ENCODE results near the gene GOLGA3.
"Not testable (repeated sequence)": the region's sequence is repeated elsewhere in the genome, so short reads cannot be mapped to it uniquely, and the experiment has no call there.

The GOLGA3 gene, protein sequence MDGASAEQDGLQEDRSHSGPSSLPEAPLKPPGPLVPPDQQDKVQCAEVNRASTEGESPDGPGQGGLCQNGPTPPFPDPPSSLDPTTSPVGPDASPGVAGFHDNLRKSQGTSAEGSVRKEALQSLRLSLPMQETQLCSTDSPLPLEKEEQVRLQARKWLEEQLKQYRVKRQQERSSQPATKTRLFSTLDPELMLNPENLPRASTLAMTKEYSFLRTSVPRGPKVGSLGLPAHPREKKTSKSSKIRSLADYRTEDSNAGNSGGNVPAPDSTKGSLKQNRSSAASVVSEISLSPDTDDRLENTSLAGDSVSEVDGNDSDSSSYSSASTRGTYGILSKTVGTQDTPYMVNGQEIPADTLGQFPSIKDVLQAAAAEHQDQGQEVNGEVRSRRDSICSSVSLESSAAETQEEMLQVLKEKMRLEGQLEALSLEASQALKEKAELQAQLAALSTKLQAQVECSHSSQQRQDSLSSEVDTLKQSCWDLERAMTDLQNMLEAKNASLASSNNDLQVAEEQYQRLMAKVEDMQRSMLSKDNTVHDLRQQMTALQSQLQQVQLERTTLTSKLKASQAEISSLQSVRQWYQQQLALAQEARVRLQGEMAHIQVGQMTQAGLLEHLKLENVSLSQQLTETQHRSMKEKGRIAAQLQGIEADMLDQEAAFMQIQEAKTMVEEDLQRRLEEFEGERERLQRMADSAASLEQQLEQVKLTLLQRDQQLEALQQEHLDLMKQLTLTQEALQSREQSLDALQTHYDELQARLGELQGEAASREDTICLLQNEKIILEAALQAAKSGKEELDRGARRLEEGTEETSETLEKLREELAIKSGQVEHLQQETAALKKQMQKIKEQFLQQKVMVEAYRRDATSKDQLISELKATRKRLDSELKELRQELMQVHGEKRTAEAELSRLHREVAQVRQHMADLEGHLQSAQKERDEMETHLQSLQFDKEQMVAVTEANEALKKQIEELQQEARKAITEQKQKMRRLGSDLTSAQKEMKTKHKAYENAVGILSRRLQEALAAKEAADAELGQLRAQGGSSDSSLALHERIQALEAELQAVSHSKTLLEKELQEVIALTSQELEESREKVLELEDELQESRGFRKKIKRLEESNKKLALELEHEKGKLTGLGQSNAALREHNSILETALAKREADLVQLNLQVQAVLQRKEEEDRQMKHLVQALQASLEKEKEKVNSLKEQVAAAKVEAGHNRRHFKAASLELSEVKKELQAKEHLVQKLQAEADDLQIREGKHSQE (N-terminal part only)

DNA sequence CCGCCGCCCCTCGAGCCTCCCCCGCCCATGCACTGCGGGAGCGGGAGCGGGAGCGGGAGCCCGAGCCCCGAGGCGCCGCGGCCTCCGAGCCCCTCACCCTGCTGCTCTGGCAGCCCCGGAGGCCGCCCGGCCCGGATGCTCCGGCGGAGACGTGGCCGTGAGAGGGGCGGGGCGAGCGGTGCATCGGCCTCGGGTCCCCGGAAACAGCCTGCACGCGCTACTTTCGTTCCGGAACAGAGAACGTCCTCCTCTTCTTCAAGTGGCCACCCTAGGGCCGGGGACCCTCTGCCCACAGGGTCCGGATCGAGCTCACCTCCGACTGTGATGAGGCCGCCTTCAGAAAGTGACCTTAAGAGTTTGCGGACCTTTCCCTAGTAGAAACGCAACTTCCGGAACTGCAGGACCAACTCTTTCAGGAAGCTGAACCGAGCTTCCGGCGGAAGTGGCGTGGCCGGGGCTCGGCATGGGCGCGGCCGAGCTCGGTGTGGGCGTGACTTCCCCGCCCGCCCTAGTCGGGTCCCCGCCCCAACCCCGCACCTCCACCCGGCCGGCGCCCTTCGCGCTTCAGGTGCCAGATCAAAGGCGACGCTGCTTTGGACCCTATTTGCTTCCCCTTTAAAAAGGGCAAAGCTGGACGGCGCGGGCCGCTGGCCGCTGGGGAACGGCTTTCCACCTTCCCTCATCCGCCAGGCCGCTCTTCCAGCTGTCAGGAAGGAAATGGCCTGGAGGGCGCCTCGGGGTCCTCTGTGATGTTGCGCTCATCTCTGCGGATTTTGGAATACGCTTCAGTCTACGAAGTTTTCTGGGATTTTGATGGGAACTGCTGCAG, at the start of gene GOLGA3:
TSS of gene GOLGA3 (minus strand) at position 164 of the 829 bp plus-strand sequence. CDS start 6,741 bp downstream, outside the sequence.
- DNase-seq (ENCODE audit: low read depth in 2 of 2, low spot score in 1 of 2), result peak; percentile 87 to 93

- DNase-seq (ENCODE audit: low read depth in 2 of 2, low spot score in 1 of 2), result not testable (repeated sequence)
These were observed 46.0 kb upstream of the GOLGA3 start for GRCh38 chr12:132874620-132875019.

DNA sequence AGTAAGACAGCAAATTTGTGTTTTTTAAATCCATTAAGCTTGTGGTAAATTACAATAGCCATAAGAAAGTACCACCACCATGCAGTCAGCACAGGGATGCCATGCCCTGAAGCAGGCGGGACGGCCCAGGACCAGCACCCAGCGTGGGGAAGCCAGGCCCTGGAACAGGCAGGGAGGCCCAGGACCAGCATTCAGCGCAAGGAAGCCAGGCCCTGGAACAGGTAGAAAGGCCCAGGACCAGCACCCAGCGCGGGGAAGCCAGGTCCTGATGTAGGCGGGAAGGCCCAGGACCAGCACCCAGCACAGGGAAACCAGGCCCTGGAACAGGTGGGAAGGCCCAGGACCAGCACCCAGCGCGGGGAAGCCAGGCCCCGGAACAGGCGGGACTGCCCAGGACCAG, 45.5 kb upstream of the GOLGA3 start:
- no peak for DNase-seq (ENCODE audit: low read depth in 2 of 2, low spot score in 1 of 2)

DNA sequence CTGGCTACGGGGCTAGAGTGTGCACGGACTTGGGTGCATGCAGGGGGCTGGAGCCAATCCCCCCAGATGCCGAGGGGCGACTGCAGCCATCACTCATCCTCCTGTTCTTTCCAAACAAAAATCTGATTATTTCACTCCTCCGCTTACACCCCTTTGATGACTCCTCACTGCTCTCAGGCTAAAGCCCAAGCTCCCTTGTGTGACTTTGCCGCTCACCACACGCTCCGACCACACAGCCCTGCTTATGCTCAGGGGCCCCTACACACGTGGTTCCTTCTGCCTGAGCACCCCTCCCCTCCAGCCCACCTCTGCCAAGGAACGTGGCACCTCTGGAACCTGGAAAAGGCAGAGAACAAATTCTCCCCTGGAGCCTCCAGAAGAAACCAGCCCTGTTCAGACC, 45.1 kb upstream of the GOLGA3 start:
- DNase-seq (ENCODE audit: low read depth in 2 of 2, low spot score in 1 of 2), result no peak

DNA sequence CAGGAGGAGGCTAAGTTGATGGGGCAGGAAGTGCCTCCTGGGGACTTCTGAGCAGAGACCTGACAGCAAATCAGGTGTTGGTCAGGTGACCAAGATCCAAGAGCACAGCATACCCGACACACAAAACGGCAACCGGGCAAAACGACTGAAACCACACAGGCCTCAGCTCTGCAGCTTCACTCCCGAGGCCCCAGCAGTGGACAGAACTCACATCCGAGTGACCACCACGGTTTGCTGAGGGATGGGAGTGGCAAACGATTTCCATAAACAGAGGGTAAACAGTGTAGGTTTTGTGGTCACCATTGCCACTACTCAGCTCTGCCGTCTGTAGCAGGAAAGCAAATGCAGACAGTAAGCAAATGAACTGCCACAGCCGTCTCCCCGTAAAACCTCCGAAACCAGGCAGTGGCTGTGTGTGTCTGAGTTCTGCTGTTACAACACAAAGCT, 44.3 kb upstream of the GOLGA3 start:
- no peak for DNase-seq (ENCODE audit: low read depth in 2 of 2, low spot score in 1 of 2)

DNA sequence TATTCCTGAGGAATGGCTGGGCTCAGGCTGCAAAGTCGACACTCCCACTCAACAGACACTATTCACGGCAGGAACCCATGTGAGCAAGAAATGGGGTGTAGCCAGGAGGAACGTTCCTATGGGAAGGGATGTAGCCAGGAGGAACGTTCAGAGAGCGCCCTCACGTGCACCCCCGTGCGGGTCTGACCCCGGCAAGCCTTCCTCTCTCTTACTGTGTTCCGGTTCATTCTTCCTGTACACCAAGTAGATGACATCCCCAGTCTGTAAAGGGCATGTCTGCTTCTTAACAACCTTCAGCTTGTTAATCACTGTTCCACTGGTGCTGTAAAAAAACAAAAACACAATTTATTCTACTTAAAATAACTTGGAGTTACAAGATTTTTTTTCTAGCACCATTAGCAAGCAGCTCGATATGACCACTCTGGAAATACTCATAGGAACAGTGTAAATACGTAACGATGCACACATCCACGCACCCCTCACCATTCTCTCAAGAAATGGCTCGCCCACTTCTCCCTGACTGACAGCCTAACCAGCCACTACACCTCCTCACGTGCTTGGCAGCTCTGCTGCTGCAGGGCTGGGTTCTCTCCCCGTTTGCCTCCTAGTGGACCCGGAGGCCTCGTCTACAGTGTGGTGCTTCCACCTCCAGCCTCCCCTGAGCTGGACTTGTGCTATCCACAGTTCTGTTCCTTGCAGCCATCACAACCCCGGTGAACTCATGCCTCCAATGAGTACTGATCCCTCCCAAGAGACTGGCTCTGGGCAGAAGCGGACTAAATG, 43.6 kb upstream of the GOLGA3 start:
- no peak for DNase-seq (ENCODE audit: low read depth in 2 of 2, low spot score in 1 of 2)

DNA sequence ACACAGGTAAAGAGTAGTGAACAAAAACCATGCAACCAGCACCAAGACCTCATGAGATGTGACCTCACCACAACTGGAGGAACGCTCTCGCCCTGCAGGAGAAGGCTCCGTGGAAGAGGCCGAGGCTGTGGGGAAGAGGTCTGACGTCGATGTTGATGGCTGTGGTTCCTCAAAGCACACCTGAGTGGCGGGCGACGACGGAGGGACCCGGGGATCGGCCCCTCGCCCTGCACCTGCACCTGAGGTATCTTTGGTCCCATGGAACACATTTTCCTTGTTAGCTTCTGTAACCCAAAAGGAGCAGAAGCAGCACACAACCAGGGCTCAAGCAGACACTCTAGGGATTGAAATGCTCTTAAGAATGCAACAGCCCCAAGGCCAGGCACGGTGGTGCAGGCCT, 40.9 kb upstream of the GOLGA3 start:
- DNase-seq (ENCODE audit: low read depth in 2 of 2, low spot score in 1 of 2), result no peak

- DNase-seq (ENCODE audit: low read depth in 2 of 2, low spot score in 1 of 2), result no peak
These were observed 37.7 kb upstream of the GOLGA3 start for GRCh38 chr12:132866251-132866828.

DNA sequence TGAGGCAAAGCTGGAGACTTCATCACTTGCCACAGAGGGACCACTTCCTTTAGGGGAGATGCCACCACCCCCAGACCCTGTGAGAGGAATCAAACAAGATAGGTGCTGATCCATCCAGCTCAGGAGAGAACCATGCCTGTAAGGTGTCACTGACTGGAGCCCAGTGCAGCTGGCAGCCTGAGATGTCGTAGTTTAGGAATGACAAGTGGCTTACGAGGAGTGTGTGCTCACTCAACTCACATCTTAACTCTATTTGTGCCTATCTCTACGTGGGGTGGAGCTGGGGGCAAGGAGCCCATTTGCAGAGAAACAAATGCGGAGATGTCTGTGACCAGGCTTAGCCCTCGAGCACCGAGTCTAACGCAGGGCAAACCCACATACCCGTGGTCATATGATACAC, 32.9 kb upstream of the GOLGA3 start:
- no peak for DNase-seq (ENCODE audit: low read depth in 2 of 2, low spot score in 1 of 2)

GRCh38 chr12:132858718-132859266, 30.1 kb upstream of the GOLGA3 start:
- DNase-seq (ENCODE audit: low read depth in 2 of 2, low spot score in 1 of 2), result no peak

GRCh38 chr12:132857019-132857418, 28.4 kb upstream of the GOLGA3 start:
- DNase-seq (ENCODE audit: low read depth in 2 of 2, low spot score in 1 of 2), result not testable (repeated sequence)

GRCh38 chr12:132856581-132856980, 27.9 kb upstream of the GOLGA3 start:
- no peak for DNase-seq (ENCODE audit: low read depth in 2 of 2, low spot score in 1 of 2)

GRCh38 chr12:132855211-132855610, 26.5 kb upstream of the GOLGA3 start:
- not testable (repeated sequence) for DNase-seq (ENCODE audit: low read depth in 2 of 2, low spot score in 1 of 2)

DNA sequence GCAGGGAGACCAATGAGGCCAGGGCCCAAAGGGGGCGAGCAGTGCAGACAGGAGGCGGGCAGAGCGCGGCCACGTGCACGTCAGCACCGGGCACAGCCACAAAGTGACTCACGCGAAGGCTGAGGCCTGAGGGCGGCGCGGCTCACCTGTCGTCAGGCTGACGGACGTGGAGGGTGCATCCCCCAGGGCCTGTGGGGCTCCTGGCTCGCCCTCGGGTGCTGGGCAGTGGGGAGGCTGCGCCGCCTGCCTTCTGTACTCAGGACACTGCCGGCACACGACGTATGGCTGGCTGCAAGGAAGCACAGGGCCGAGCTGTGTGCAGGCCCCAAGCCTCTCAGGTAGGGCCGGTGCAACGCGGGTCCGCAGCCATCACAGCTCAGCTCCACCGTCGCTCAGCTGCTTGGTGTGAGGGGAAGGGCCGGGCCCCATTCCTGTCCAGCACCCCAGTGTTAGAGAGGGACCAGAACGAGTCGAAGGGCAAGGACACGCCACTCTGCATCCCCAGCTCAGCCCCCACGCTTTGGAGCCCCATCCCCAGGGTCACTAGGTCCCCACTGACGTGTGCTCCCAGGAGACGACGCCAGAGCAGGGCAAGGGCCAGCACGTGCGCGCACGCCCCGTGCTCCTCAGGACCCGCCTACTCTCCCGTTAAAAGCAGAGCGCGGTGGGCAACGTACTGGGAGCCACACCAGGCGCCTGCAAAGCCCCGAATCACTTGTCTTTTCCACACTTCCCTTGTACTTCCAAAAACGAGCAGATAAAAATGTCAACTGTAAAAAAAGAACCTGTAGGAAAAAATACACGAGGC, 24.8 kb upstream of the GOLGA3 start:
- DNase-seq (ENCODE audit: low read depth in 2 of 2, low spot score in 1 of 2), result no peak

DNA sequence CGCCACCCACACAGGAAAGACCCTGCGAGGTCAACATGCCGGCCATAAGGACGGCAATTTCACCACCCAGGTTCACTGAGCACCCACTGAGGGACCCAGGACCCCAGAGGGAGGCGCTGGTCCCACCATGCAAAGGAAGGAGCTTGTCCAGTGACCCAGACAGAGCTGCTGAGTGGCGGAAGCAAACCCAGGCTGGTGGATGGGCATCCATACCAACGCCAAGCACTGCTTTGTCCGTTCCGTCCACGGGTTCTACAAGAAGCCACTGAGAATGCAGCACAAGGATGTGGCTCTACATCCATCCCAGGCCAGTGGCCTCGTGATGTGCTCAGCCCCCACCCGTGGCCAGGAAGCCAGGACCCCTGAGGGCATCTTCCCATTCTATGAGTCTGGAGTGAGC, 23.8 kb upstream of the GOLGA3 start:
- DNase-seq (ENCODE audit: low read depth in 2 of 2, low spot score in 1 of 2), result no peak

- no peak for DNase-seq (ENCODE audit: low read depth in 2 of 2, low spot score in 1 of 2)
These were observed 22.8 kb upstream of the GOLGA3 start for GRCh38 chr12:132851465-132851864.

GRCh38 chr12:132850291-132850690, 21.6 kb upstream of the GOLGA3 start:
- DNase-seq (ENCODE audit: low read depth in 2 of 2, low spot score in 1 of 2), result no peak

- DNase-seq (ENCODE audit: low read depth in 2 of 2, low spot score in 1 of 2), result no peak
These were observed 19.9 kb upstream of the GOLGA3 start for GRCh38 chr12:132848521-132848920.

Data from stimulated activated CD8-positive, alpha-beta memory T cell treated with anti-CD3 and anti-CD28 coated beads, Interleukin-4, amount 100 ng/mL, for 1 hour (primary cell).